H1 (cell line): ENCODE data around the gene VAT1L. TPM values are rescaled to one million over a fixed set of nuclear protein-coding genes. Genes with fewer than 3 reads are reported as not detected.

ENCODE experiments used
- ATF2 ChIP-seq: IDR thresholded peaks from 2 replicates; pipeline ENCODE4 v1.6.1; 2012; ENCODE audit warnings: low read length, inconsistent platforms
- CHD7 ChIP-seq: fragments of 300-600 bp; sonication (generic); IDR thresholded peaks from 2 replicates; pipeline ENCODE4 v1.7.1; 2012; ENCODE audit warnings: low read length, moderate library complexity, mild to moderate bottlenecking, inconsistent platforms; ENCODE audit not compliant: insufficient replicate concordance
- HDAC2 ChIP-seq, 2 experiments: fragments of 300-600 bp in 1 of 2; sonication (generic) in 1 of 2; IDR thresholded peaks; 2 replicates each; pipeline ENCODE4 v1.6.1; 2011 to 2012; ENCODE audit warnings: low read depth in 2 of 2, low read length in 2 of 2, mild to moderate bottlenecking in 2 of 2, moderate library complexity in 2 of 2, borderline replicate concordance in 1 of 2, inconsistent platforms in 1 of 2
- RFX5 ChIP-seq: IDR thresholded peaks from 2 replicates; pipeline ENCODE4 v1.6.1; 2011; ENCODE audit warnings: low read depth, low read length, improper control_type of control experiment, borderline replicate concordance
- polyA plus RNA-seq, 7 experiments: library from polyadenylated mRNA; depleted of rRNA in 3 of 7; stranded (reverse) in 5 of 7; unstranded in 2 of 7; fragments of >200 nt in 5 of 7; fragments of 200-250 nt in 2 of 7; gene quantifications; 1 replicate in 5 of 7; 2 replicates in 1 of 7; 4 replicates in 1 of 7; pipeline versions ENCODE4 v1.2.1 to v1.2.3, GENCODE V29; 2011 to 2013; ENCODE audit warnings: missing spikeins in 2 of 7, mixed read lengths in 2 of 7
- total RNA-seq: library from RNA; stranded (reverse); fragmentation: NEBNext Ultra II Directional; extraction: Animal tissue kit (Norgen Biotek cat#: 25700); gene quantifications from 2 replicates; pipeline ENCODE4 v1.2.1, GENCODE V29; 2021

The VAT1L gene
- total and polyA plus RNA-seq, 2 of the 8 experiments (the other 6 are each of a cell fraction or from before 2014, with no cell fraction given): 46.3 to 48.2 TPM

- TF ChIP-seq CHD7 (peak; percentile 67), RFX5 (no peak), HDAC2 (IDR thresholded peaks at IDR 0.05; ENCODE audit: borderline replicate concordance in 1 of 2, low read depth in 2 of 2, low read length in 2 of 2) (0 out of 4 replicates have a peak, but pooled peaks of 1 of the 2 experiments have one; percentile 19), ATF2 (no peak)
Measured at GRCh38 chr16:77856438-77857160, 68.2 kb downstream of the VAT1L start (continued).
